Lung (tissue), 12 donors: Measurements from ENCODE around the gene NFATC1. TPM values are rescaled to one million over a fixed set of nuclear protein-coding genes. Genes with fewer than 3 reads are reported as not detected.

ENCODE experiments used
- ATAC-seq: fragments of 200-7000 bp; cut with Tn5 transposase; one replicate; pipeline ENCODE4 v1.9.1; 2020; ENCODE audit warnings: moderate number of reproducible peaks; ENCODE audit not compliant: insufficient read depth, low FRiP score
- DNase-seq, 3 donors: peaks; one replicate each; pipeline ENCODE4 v3.0.0-alpha.2; 2013 to 2017
- H3K27ac ChIP-seq, 2 donors: one replicate each; pipeline ENCODE4 v1.5.1; 2013; ENCODE audit warnings: mild to moderate bottlenecking in 2 of 2, moderate library complexity in 2 of 2, control low read depth in 1 of 2, inconsistent platforms in 1 of 2, low read depth in 1 of 2, low read length in 1 of 2
- H3K27me3 ChIP-seq, 3 donors: one replicate each; pipeline ENCODE4 v1.5.1; 2013; ENCODE audit warnings: low read length in 2 of 3; ENCODE audit not compliant: control insufficient read depth in 3 of 3, insufficient read depth in 3 of 3
- H3K36me3 ChIP-seq, 4 donors: one replicate each; pipeline ENCODE4 v1.5.1; 2013; ENCODE audit warnings: low read length in 4 of 4, mild to moderate bottlenecking in 1 of 4, moderate library complexity in 1 of 4; ENCODE audit not compliant: control insufficient read depth in 4 of 4, insufficient read depth in 4 of 4
- H3K4me1 ChIP-seq, 5 donors: one replicate each; pipeline ENCODE4 v1.5.1; 2013; ENCODE audit warnings: low read length in 5 of 5, mild to moderate bottlenecking in 2 of 5, moderate library complexity in 1 of 5; ENCODE audit not compliant: control insufficient read depth in 5 of 5, insufficient read depth in 5 of 5
- H3K4me3 ChIP-seq: one replicate; pipeline ENCODE4 v1.5.1; 2013; ENCODE audit warnings: mild to moderate bottlenecking, control low read depth, moderate library complexity
- H3K9ac ChIP-seq, 2 donors: one replicate each; pipeline ENCODE4 v1.5.1; 2013; ENCODE audit warnings: low read length in 2 of 2, control low read depth in 1 of 2; ENCODE audit not compliant: insufficient read depth in 1 of 2
- H3K9me3 ChIP-seq, 4 donors: one replicate each; pipeline ENCODE4 v1.5.1; 2013; ENCODE audit warnings: low read length in 3 of 4, mild to moderate bottlenecking in 1 of 4, moderate library complexity in 1 of 4; ENCODE audit not compliant: control insufficient read depth in 4 of 4, insufficient read depth in 3 of 4
- CTCF ChIP-seq: IDR thresholded peaks from 2 replicates; pipeline ENCODE4 v1.5.1; 2012; ENCODE audit warnings: mild to moderate bottlenecking; ENCODE audit errors: control extremely low read depth, extremely low read depth
- WGBS, 2 donors: extraction: QIAGEN DNeasy Blood & Tissue Kit; methylation state at CpG; one replicate each; pipeline ENCODE4 v1.1.7; 2013; 5-methylcytosine and 5-hydroxymethylcytosine counted together
- polyA plus RNA-seq, 2 donors: library from polyadenylated mRNA; stranded (reverse); fragments of 200-250 nt; gene quantifications; one replicate each; pipeline ENCODE4 v1.2.1, GENCODE V29; 2013
- total RNA-seq, 2 donors: library from RNA; depleted of rRNA in 1 of 2; stranded (reverse); fragments of >200 nt in 1 of 2; gene quantifications; one replicate each; pipeline ENCODE4 v1.2.1, GENCODE V29; 2014 to 2021
- donor health status: control.
- donor health status: control.
- donor health status: Bipolar disorder and iron deficiency.
- donor health status: healthy.
- donor health status: DM: yes; HTN: yes; CAD: no.

The NFATC1 gene
- total and polyA plus RNA-seq, 4 donors: 8.6 to 25.5 (median 12.9) TPM

DNA sequence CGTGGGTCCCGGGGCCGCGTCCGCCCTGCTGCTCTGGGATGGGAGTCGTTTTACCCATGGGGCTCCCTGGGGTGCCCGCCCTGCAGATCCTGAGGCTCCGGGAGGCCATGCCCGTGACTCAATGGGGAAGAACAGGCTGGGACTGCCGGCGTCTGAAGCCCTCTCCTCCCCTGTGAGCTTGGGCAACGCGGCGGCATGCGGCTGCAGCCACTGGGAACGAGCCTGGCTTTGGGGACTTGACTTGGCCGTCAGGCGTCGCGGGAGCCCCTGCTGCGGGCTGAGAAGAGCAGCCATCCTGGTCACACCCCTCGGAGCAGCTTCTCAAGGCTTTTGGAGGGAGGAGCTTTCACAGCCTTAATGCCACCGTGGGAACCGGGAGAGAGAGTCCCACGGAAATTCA, 157.0 kb downstream of the NFATC1 start:
- Histone ChIP-seq H3K4me1 (peaks cover 0 to under 1% (median 0%) of the 10 kb centered on the region in 5 donors), H3K9ac (no peak overlapping the region), H3K27ac (no peak overlapping the region), H3K27me3 (no peaks in the 10 kb centered on the region), H3K4me3 (no peak overlapping the region), H3K9me3 (peaks cover 0 to 5% (median 0%) of the 10 kb centered on the region in 4 donors), H3K36me3 (no peaks in the 10 kb centered on the region)
- ATAC-seq: no peak
- WGBS, 2 donors: 79 to 88% methylated on average over 25 of the region's 25 CpGs
- TF ChIP-seq CTCF: no peak
- DNase-seq: no peak

GRCh38 chr18:79553154-79553553, 157.4 kb downstream of the NFATC1 start:
- no peak for TF ChIP-seq CTCF
- H3K4me3 ChIP-seq: no peak overlapping the region
- no peak overlapping the region for H3K9ac ChIP-seq
- H3K27ac ChIP-seq: no peak overlapping the region
- H3K27me3 ChIP-seq: no peaks in the 10 kb centered on the region
- 90 to 97% methylated on average over 24 of the region's 24 CpGs for whole genome bisulfite sequencing, 2 donors
- no peak for DNase-seq
- H3K4me1 ChIP-seq: no peaks in the 10 kb centered on the region
- no peaks in the 10 kb centered on the region for H3K36me3 ChIP-seq
- no peak for ATAC-seq
- H3K9me3 ChIP-seq: peaks cover 0 to 4% (median 0%) of the 10 kb centered on the region in 4 donors

DNA sequence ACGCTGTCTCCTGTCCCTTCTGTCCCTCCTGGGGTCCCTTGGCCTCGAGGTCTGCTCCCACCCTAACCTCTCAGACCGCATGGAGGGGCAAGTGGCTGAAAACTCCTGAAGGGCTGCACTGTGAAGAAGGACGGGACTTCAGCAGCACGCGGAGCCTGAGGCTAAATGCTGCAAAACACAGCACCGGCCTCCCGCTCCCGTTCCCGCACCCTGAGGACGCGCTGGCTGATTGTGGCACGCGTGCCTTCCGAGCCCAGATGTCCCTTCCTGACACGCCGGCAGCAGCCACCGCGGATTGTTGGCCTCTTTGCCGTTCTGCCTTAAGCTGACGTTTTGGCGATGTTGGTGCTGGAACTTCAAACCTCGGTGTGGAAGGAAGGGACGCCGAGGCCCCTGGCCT, 158.0 kb downstream of the NFATC1 start:
- 92 to 96% methylated on average over 25 of the region's 25 CpGs for WGBS, 2 donors
- no peak for DNase-seq
- H3K27me3 ChIP-seq: no peaks in the 10 kb centered on the region

More for the DNA sequence above, 158.0 kb downstream of the NFATC1 start:
- H3K4me3 ChIP-seq: no peak overlapping the region
- no peak overlapping the region for H3K27ac ChIP-seq
- TF ChIP-seq CTCF: no peak
- H3K4me1 ChIP-seq: no peaks in the 10 kb centered on the region
- no peak overlapping the region for H3K9ac ChIP-seq
- H3K36me3 ChIP-seq: no peaks in the 10 kb centered on the region
- ATAC-seq: no peak
- peaks cover 0 to 5% (median 0%) of the 10 kb centered on the region in 4 donors for H3K9me3 ChIP-seq
